C4-2B (cell line): ENCODE results near the gene BDH1.

Experiments
- CTCF ChIP-seq: fragments of 450-650 bp; conservative IDR thresholded peaks from 2 replicates; pipeline ENCODE4 v1.5.1; 2017; ENCODE audit warnings: mild to moderate bottlenecking
- ZFX ChIP-seq: fragments of 450-650 bp; IDR thresholded peaks from 2 replicates; pipeline ENCODE4 v1.6.1; 2017

- TF ChIP-seq CTCF (no peak), ZFX (no peak)
Observed at GRCh38 chr3:197516517-197516889, 39.3 kb downstream of the BDH1 start.
